MCF 10A (cell line): Measurements from ENCODE around the gene HLA-C. TPM values are rescaled to one million over a fixed set of nuclear protein-coding genes. Genes with fewer than 3 reads are reported as not detected.
"Not testable (repeated sequence)": the region's sequence is repeated elsewhere in the genome, so short reads cannot be mapped to it uniquely, and the experiment has no call there.

Experiments
- BruUV-seq: library from RNA; stranded (reverse); fragments of 400-500 nt; replicated peaks from 2 replicates; lab custom pipeline; 2021; lab: Mats Ljungman, UMichigan
- CTCF ChIA-PET: fragments of 300-600 bp; sonication (Branson Sonifier 250); formaldehyde crosslinking; extraction: SDS; loops from one replicate; lab custom pipeline; 2021; ENCODE audit warnings: antibody characterized with exemption, inconsistent platforms; lab: Yijun Ruan, JAX
- POLR2A ChIA-PET: fragments of 300-600, 350-650 bp; sonication (Branson Sonifier 250); formaldehyde crosslinking; extraction: SDS; loops from one replicate; lab custom pipeline; 2020; ENCODE audit warnings: antibody characterized with exemption, inconsistent platforms; lab: Yijun Ruan, JAX
- DNase-seq: peaks from one replicate; pipeline ENCODE4 v3.0.0-alpha.2; 2018; ENCODE audit not compliant: unreplicated experiment
- H3K27ac Mint-ChIP-seq: one replicate; pipeline ENCODE4 v1.8.0; 2022; ENCODE audit warnings: mild to moderate bottlenecking, low read depth, mixed read lengths; ENCODE audit not compliant: unreplicated experiment
- H3K27me3 Mint-ChIP-seq: one replicate; pipeline ENCODE4 v1.8.0; 2022; ENCODE audit warnings: mixed read lengths; ENCODE audit not compliant: insufficient read depth, unreplicated experiment
- H3K36me3 Mint-ChIP-seq: one replicate; pipeline ENCODE4 v1.8.0; 2022; ENCODE audit warnings: mild to moderate bottlenecking, moderate library complexity, mixed read lengths; ENCODE audit not compliant: insufficient read depth, unreplicated experiment
- H3K4me1 Mint-ChIP-seq: one replicate; pipeline ENCODE4 v1.8.0; 2022; ENCODE audit warnings: mixed read lengths; ENCODE audit not compliant: insufficient read depth, unreplicated experiment
- H3K4me3 Mint-ChIP-seq: one replicate; pipeline ENCODE4 v1.8.0; 2022; ENCODE audit warnings: mild to moderate bottlenecking, moderate library complexity, mixed read lengths; ENCODE audit not compliant: unreplicated experiment
- H3K9me3 Mint-ChIP-seq: one replicate; pipeline ENCODE4 v1.8.0; 2022; ENCODE audit warnings: mixed read lengths; ENCODE audit not compliant: unreplicated experiment
- CTCF ChIP-seq: fragments of 200-600 bp; IDR thresholded peaks from one replicate; pipeline ENCODE4 v1.8.0; 2022; ENCODE audit warnings: antibody characterized with exemption, mild to moderate bottlenecking; ENCODE audit not compliant: unreplicated experiment
- intact Hi-C: fragments of 100-400 bp; cut with micrococcal nuclease; formaldehyde crosslinking; loops from 2 replicates; pipeline ENCODE4 v1.14.1; 2022
- total RNA-seq: library from RNA; stranded (reverse); gene quantifications from 2 replicates; pipeline ENCODE4 v1.2.3, GENCODE V29; 2022

HLA-C gene
- total RNA-seq, 1 experiment from 2014 or later: 151 TPM

GRCh38 chr6:31268369-31268765 lies 3.5 kb downstream of the HLA-C start:
- H3K4me3 Mint-ChIP-seq: no peak overlapping the region
- H3K36me3 Mint-ChIP-seq: peaks cover 28% of the 10 kb centered on the region
- DNase-seq: no peak
- peaks cover 15% of the 10 kb centered on the region for H3K27me3 Mint-ChIP-seq
- BruUV-seq: no TSS peak
- TF ChIP-seq CTCF: no peak
- POLR2A ChIA-PET: no interaction called here
- H3K4me1 Mint-ChIP-seq: peaks cover 14% of the 10 kb centered on the region
- CTCF ChIA-PET: interaction anchor here (1.0 kb wide), 1 partner anchor 72 kb away, joined by 3 read pairs; no protein-coding TSS in a partner anchor
- H3K27ac Mint-ChIP-seq: no peak overlapping the region
- H3K9me3 Mint-ChIP-seq: no peaks in the 10 kb centered on the region
- intact Hi-C loops: no loop called here

- no peak overlapping the region for H3K27ac Mint-ChIP-seq
- POLR2A ChIA-PET: no interaction called here
- peaks cover 17% of the 10 kb centered on the region for H3K27me3 Mint-ChIP-seq
- CTCF ChIA-PET: no interaction called here
- intact Hi-C loops: no loop called here
- H3K36me3 Mint-ChIP-seq: peaks cover 28% of the 10 kb centered on the region
- BruUV-seq: no TSS peak
- no peak overlapping the region for H3K4me3 Mint-ChIP-seq
- TF ChIP-seq CTCF: no peak
- peaks cover 3% of the 10 kb centered on the region for H3K9me3 Mint-ChIP-seq
- H3K4me1 Mint-ChIP-seq: peaks cover 14% of the 10 kb centered on the region
- DNase-seq: no peak
Observed at GRCh38 chr6:31267651-31268368, 4.1 kb downstream of the HLA-C start.

- ChIA-PET CTCF (no interaction called here), POLR2A (no interaction called here)
- peaks cover 28% of the 10 kb centered on the region for H3K36me3 Mint-ChIP-seq
- TF ChIP-seq CTCF: no peak
- H3K9me3 Mint-ChIP-seq: peaks cover 10% of the 10 kb centered on the region
- peaks cover 27% of the 10 kb centered on the region for H3K27me3 Mint-ChIP-seq
- H3K27ac Mint-ChIP-seq: no peak overlapping the region
- intact Hi-C loops: no loop called here
- peaks cover 7% of the 10 kb centered on the region for H3K4me1 Mint-ChIP-seq
- H3K4me3 Mint-ChIP-seq: no peak overlapping the region
- no TSS peak for BruUV-seq
- DNase-seq: no peak
Observed at GRCh38 chr6:31266567-31267360, 5.1 kb downstream of the HLA-C start.

GRCh38 chr6:31265926-31266325 lies 6.0 kb downstream of the HLA-C start:
- ChIA-PET POLR2A (interaction anchor here (0.6 kb wide), 1 partner anchor 13 kb away, joined by 3 read pairs; no protein-coding TSS in a partner anchor), CTCF (no interaction called here)
- H3K36me3 Mint-ChIP-seq: peaks cover 24% of the 10 kb centered on the region
- no peak for TF ChIP-seq CTCF
- no peak overlapping the region for H3K27ac Mint-ChIP-seq
- no TSS peak for BruUV-seq
- intact Hi-C loops: no loop called here
- no peak for DNase-seq
- peaks cover 35% of the 10 kb centered on the region for H3K27me3 Mint-ChIP-seq
- H3K4me3 Mint-ChIP-seq: no peak overlapping the region
- peaks cover 6% of the 10 kb centered on the region for H3K4me1 Mint-ChIP-seq
- H3K9me3 Mint-ChIP-seq: peaks cover 10% of the 10 kb centered on the region

GRCh38 chr6:31263346-31263933 lies 8.5 kb downstream of the HLA-C start:
- peaks cover 60% of the 10 kb centered on the region for H3K27me3 Mint-ChIP-seq
- intact Hi-C loops, DNase-seq, CTCF ChIA-PET, H3K27ac Mint-ChIP-seq, H3K4me1 Mint-ChIP-seq, H3K4me3 Mint-ChIP-seq, POLR2A ChIA-PET, H3K36me3 Mint-ChIP-seq, BruUV-seq: not testable (repeated sequence)
- peaks cover 10% of the 10 kb centered on the region for H3K9me3 Mint-ChIP-seq
